ENCODE data around the gene SCARF2.

Gene SCARF2

GRCh38 chr22:20428496-20429253 lies 8.9 kb downstream of the SCARF2 start:
- Histone ChIP-seq H3K4me3 (peak overlapping the region; percentile 7), H3K27ac (no peak overlapping the region)
- DNase-seq (ENCODE audit: low spot score) = no peak
- TF ChIP-seq CTCF (IDR thresholded peaks at IDR 0.05) = no peak

GRCh38 chr22:20427945-20428417 lies 9.6 kb downstream of the SCARF2 start:
- DNase-seq (ENCODE audit: low spot score) = no peak
- Histone ChIP-seq H3K27ac (no peak overlapping the region), H3K4me3 (no peak overlapping the region)
- no peak for TF ChIP-seq CTCF (IDR thresholded peaks at IDR 0.05)

GRCh38 chr22:20427104-20427944 lies 10.3 kb downstream of the SCARF2 start:
- DNase-seq (ENCODE audit: low spot score) = no peak
- Histone ChIP-seq H3K27ac (no peak overlapping the region), H3K4me3 (no peak overlapping the region)
- no peak for TF ChIP-seq CTCF (IDR thresholded peaks at IDR 0.05)

- H3K27ac ChIP-seq = no peak overlapping the region
- no peak overlapping the region for H3K4me3 ChIP-seq
- TF ChIP-seq CTCF (IDR thresholded peaks at IDR 0.05) = no peak
- no peak for DNase-seq (ENCODE audit: low spot score)
Measured at GRCh38 chr22:20426259-20426615, 11.4 kb downstream of the SCARF2 start.

GRCh38 chr22:20425566-20426258 lies 11.9 kb downstream of the SCARF2 start:
- no peak for DNase-seq (ENCODE audit: low spot score)
- Histone ChIP-seq H3K4me3 (peak overlapping the region; percentile 1), H3K27ac (no peak overlapping the region)
- no peak for TF ChIP-seq CTCF (IDR thresholded peaks at IDR 0.05)

GRCh38 chr22:20424932-20425565 lies 12.6 kb downstream of the SCARF2 start:
- no peak for DNase-seq (ENCODE audit: low spot score)
- Histone ChIP-seq H3K4me3 (peak overlapping the region; percentile 1), H3K27ac (peak overlapping the region; percentile 24 to 70)
- TF ChIP-seq CTCF (IDR thresholded peaks at IDR 0.05) = no peak

Data from coronary artery (tissue), 2 donors.